Astrocyte (in vitro differentiated cells and primary cell): Measurements from ENCODE around the gene PRR29.

ENCODE experiments used
- CTCF ChIP-seq: IDR thresholded peaks from 2 replicates; pipeline ENCODE4 v1.5.1; 2011; ENCODE audit warnings: low read depth, mild to moderate bottlenecking, inconsistent platforms, low read length, moderate library complexity; ENCODE audit not compliant: insufficient read depth
- EZH2 ChIP-seq: IDR thresholded peaks from 2 replicates; pipeline ENCODE4 v1.6.1; 2012; ENCODE audit warnings: mild to moderate bottlenecking, low read length, inconsistent platforms; ENCODE audit not compliant: insufficient read depth

DNA sequence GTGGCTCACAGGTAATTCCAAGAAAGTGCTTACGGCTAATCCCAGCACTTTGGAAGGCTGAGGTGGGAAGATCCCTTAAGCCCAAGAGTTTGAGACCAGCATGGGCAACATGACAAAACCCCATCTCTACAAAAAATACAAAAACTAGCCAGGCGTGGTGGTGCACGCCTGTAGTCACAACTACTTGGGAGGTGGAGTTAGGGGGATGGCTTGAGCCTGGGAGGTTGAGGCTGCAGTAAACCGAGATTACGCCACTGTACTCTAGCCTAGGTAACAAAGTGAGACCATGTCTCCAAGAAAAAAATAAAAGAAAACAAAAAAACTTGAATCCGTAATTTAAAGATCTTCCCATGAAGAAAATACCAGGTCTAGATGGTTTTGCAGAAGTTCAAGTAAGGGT, 17.3 kb downstream of the PRR29 start:
- no peak for TF ChIP-seq CTCF
- TF ChIP-seq EZH2: no peak
